Erythroblast (primary cell): ENCODE results near the gene LUM.

Experiments
- GATA1 ChIP-seq: IDR thresholded peaks from 2 replicates; pipeline ENCODE4 v1.6.1; 2011; ENCODE audit warnings: low read depth, mild to moderate bottlenecking, control low read depth, low read length, moderate library complexity
- POLR2A ChIP-seq: IDR thresholded peaks from 2 replicates; pipeline ENCODE4 v1.6.1; 2011; ENCODE audit warnings: mild to moderate bottlenecking, low read length

GRCh38 chr12:91110311-91110924 lies 876 bp downstream of the LUM start:
- TF ChIP-seq POLR2A (no peak), GATA1 (no peak)
